ENCODE measurements around the gene OLA1. TPM values are rescaled to one million over a fixed set of nuclear protein-coding genes. Genes with fewer than 3 reads are reported as not detected.
A peak's percentile ranks its signal among the peaks of the same experiment; 100 is the strongest.

OLA1 gene
- 75.5 TPM for polyA plus RNA-seq (2012; ENCODE audit: insufficient read length, low read depth)

GRCh38 chr2:174248187-174248997 is at the start of gene OLA1:
Gene OLA1 (minus strand): TSS chr2:174248532. CDS start chr2:174246815, 1,717 bp downstream.
- TF ChIP-seq TAF1 (IDR thresholded peaks at IDR 0.05; ENCODE audit: borderline replicate concordance, insufficient read depth, low read length) (0 out of 2 replicates have a peak, but pooled peaks have one; percentile 32), POLR2AphosphoS5 (IDR thresholded peaks at IDR 0.05; ENCODE audit: low read depth, low read length) (peak; percentile 82), REST (IDR thresholded peaks at IDR 0.05; ENCODE audit: insufficient read depth in 1 of 2, low read depth in 2 of 2, low read length in 2 of 2) (no peak), FOXP2 (optimal IDR thresholded peaks at IDR 0.05; ENCODE audit: borderline replicate concordance, extremely low read depth, extremely low read length, insufficient read depth) (peak; percentile 49), SIN3A (IDR thresholded peaks at IDR 0.05; ENCODE audit: borderline replicate concordance, insufficient read depth, low read length) (peak; percentile 71; the same call in 1 of the 2 replicates)

- TF ChIP-seq REST (IDR thresholded peaks at IDR 0.05; ENCODE audit: insufficient read depth in 1 of 2, low read depth in 2 of 2, low read length in 2 of 2): no peak
Measured at GRCh38 chr2:174292908-174293307, 44.6 kb upstream of the OLA1 start.

- TF ChIP-seq FOXP2 (optimal IDR thresholded peaks at IDR 0.05; ENCODE audit: borderline replicate concordance, extremely low read depth, extremely low read length, insufficient read depth) (no peak), SIN3A (IDR thresholded peaks at IDR 0.05; ENCODE audit: borderline replicate concordance, insufficient read depth, low read length) (no peak), REST (IDR thresholded peaks at IDR 0.05; ENCODE audit: insufficient read depth in 1 of 2, low read depth in 2 of 2, low read length in 2 of 2) (no peak), TAF1 (IDR thresholded peaks at IDR 0.05; ENCODE audit: borderline replicate concordance, insufficient read depth, low read length) (no peak)
Measured at GRCh38 chr2:174286172-174286571, 37.8 kb upstream of the OLA1 start.

GRCh38 chr2:174282441-174282840 is 34.1 kb upstream of the OLA1 start:
- no peak for TF ChIP-seq TAF1 (IDR thresholded peaks at IDR 0.05; ENCODE audit: borderline replicate concordance, insufficient read depth, low read length)
- no peak for TF ChIP-seq SIN3A (IDR thresholded peaks at IDR 0.05; ENCODE audit: borderline replicate concordance, insufficient read depth, low read length)
- TF ChIP-seq REST (IDR thresholded peaks at IDR 0.05; ENCODE audit: insufficient read depth in 1 of 2, low read depth in 2 of 2, low read length in 2 of 2): no peak
- no peak for TF ChIP-seq POLR2AphosphoS5 (IDR thresholded peaks at IDR 0.05; ENCODE audit: low read depth, low read length)
- no peak for TF ChIP-seq FOXP2 (optimal IDR thresholded peaks at IDR 0.05; ENCODE audit: borderline replicate concordance, extremely low read depth, extremely low read length, insufficient read depth)

Data from PFSK-1 (cell line).